GM18870 (cell line): ENCODE data around the gene CNPY2.
"Not testable (repeated sequence)": the region's sequence is repeated elsewhere in the genome, so short reads cannot be mapped to it uniquely, and the experiment has no call there.

ENCODE experiments used
- ATAC-seq: cut with Tn5 transposase; IDR thresholded peaks from one replicate; pipeline ENCODE4 v1.9.1; 2021; ENCODE audit warnings: moderate library complexity; ENCODE audit not compliant: unreplicated experiment

Gene CNPY2

DNA sequence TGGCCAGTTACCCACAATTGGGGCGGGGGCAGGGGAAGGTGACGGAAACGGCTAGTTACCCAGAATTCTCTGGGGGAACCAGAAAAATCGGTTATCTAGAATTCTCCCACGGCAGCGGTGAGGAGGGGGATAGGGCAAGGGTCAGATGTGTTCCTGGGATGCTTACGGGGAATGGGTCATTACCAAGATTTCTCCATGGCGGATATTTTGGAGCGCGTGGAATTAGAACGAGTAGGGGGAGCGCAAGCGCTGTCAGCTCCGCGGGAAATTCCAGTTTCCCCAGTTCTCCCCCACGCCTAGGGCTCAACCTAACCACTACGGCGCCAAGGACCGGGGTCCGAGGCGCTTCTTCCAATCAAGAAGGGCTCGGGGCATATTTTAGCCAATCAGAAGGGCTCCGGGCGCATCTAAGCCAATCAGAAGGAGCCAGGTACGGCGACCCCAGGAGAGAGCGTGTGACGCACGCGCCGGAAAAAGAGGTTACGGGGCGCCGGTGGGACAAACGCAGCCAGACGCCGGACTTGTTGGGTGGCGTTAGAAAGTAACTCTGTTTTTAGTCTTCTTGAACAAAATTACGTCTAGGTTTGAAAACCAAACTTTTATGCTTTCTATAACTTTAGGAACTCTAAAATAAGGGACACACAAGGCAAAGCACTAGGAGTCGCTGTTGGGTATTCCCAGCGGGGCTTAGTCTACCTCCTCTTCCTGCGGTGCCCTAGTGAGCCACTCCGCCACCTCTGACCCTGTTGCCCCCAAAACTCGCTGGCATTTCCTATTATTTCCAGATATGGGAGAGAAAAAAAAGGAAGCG is 18.1 kb upstream of the CNPY2 start, which contains the start of gene PAN2:
Gene PAN2 (minus strand): TSS at position 322 of the 811 bp plus-strand sequence. CDS start 906 bp downstream, outside the sequence.
- ATAC-seq = peak; percentile 88

DNA sequence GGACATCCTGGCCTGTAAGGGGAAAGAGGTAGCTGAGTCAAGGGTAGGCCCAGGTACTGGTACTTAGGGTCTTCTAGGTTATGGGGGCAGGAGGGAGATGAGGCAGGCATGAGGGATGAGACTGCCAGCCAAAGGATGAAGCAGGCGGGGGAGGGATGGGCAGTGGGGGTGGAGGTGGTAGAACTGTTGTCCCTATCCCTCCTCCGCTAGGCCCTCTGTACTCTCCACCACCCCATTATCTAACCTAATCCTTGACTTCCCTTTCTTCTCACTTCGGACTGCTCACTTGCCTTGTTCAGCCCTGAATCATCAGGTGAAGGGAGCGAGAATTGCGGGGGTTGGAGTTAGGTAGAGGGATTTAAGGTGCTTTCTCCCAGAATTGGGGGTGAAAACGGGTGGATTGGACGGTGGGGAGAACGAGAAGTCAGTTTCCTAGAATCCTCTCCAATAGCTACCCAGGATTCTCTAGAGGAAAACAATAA is 17.4 kb upstream of the CNPY2 start:
- ATAC-seq = no peak

- no peak for ATAC-seq
Observed at GRCh38 chr12:56332512-56333196, 16.9 kb upstream of the CNPY2 start.

DNA sequence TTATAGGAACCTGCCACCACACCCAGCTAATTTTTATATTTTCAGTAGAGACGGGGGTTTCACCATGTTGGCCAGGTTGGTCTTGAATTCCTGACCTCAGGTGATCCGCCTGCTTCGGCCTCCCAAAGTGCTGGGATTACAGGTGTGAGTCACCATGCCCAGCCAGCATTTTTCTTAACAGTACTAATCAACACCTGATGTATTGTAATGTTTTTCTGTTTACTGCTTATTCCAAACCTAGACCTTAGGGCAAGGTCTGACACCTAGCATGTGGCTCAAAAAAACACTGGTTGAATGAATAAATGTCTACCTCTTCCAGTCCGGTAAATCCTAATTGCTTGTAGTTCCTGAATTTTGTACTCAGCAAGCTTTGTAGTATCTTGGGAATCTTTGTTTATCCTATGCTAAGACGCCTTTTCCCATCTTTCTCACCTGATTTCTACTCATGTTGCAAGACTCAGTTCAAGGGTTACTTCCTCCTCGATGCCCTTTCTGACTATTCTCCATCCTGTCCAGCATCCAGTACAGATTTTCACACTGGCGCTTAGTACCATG is 15.2 kb upstream of the CNPY2 start:
- ATAC-seq = no peak

DNA sequence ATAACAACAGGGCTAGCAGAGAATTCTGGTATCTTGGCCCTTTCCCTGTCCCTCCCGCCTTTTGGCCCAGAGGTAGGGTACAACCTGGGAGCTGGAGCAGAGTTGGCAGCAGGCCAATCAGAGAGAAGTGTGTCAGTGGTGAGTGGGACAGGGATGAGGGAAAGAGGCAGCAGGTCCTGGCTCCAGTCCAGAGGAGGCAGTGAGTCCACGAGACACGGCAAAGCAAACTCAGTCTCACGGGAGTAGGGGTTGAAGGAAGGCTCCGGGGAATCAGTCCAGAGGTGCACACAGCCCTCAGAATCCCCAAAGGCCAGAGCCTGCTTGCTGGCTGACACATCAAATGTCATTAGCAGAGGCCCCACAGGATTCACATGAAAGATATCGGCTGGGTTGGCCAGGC is 10.7 kb upstream of the CNPY2 start:
- ATAC-seq = no peak

GRCh38 chr12:56326126-56326525 is 10.3 kb upstream of the CNPY2 start:
- no peak for ATAC-seq

GRCh38 chr12:56324206-56324605 is 8.4 kb upstream of the CNPY2 start:
- ATAC-seq = no peak

GRCh38 chr12:56321610-56322009 is 5.8 kb upstream of the CNPY2 start:
- not testable (repeated sequence) for ATAC-seq

- ATAC-seq = no peak
Observed at GRCh38 chr12:56321027-56321426, 5.2 kb upstream of the CNPY2 start.

GRCh38 chr12:56317675-56318074 is 1.9 kb upstream of the CNPY2 start:
- ATAC-seq = no peak

GRCh38 chr12:56315249-56315621 is 553 bp downstream of the CNPY2 start:
- no peak for ATAC-seq

- ATAC-seq = no peak
Observed at GRCh38 chr12:56311003-56311402, 4.8 kb downstream of the CNPY2 start.

DNA sequence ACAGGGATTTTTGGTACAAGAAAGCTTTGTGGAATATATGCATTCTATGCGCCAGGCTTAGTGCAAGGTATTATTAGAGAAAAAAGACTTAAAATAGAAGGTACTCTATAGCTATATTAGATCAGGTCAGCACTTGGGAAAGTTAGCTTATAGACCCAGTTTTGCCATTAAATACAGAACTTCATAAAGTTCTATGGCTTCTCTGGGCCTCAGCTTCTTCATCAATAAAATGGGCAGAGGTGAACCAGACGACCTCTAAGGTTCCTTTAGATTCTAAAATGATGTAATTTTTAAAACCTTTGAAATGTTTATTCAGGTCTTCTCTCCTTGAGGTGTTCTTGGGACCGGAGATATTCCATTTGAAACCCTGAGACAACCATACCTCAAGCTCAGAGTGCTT is 7.1 kb downstream of the CNPY2 start:
- ATAC-seq = no peak

DNA sequence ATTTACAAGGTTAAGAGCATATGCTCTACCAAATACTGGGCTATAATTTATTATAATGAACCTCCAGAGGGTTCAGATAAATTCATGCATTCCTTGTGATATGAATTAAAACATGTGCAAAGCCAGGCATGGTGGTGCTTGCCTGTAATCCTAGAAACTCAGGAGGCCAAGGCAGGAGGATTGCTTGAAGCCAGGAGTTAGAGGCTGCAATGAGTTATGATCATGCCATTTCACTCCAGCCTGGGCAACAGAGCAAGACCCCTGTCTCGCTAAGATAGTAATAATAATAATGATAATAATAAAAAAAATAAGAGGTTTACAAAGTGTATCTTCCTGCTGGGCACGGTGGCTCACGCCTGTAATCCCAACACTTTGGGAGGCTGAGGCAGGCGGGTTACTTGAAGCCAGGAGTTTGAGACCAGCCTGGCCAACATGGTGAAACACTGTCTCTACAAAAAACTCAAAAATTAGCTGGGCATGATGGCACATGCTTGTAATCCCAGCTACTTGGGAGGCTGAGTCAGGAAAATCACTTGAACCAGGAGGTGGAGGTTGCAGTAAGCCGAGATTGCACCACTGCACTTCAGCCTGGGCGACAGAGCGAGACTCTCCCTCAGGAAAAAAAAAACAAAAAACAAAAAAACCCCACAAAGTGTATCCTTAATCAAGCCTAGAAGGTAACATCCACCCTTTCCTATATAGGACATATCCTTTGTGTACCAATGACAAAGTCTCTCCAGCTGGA is 8.4 kb downstream of the CNPY2 start:
- no peak for ATAC-seq

DNA sequence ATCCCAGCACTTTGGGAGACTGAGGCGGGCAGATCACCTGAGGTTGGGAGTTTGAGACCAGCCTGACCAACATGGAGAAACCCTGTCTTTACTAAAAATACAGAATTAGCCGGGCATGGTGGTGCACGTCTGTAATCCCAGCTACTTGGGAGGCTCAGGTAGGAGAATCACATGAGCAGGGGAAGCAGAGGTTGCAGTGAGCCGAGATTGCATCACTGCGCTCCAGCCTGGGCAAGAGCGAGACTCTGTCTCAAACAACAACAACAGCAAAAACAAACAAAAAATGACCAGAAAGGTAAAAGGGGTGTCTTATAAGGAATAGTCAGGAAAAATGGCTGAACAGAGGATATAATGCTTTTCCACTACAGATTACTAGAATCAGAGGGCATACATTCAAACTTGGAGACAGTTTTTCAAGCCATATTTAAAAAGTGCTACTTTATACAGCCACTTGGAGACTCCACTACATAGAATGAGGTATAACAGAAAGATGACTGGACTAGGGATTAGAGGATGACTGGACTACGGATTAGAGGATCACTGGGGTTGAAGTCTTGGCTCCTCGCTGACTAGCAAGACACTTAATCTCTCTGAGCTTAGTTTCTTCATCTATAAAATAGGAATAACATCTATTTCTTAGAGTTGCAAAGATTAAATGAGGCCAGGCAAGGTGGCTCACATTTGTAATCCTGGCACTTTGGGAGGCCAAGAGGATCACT is 10.8 kb downstream of the CNPY2 start:
- no peak for ATAC-seq

- ATAC-seq = no peak
Observed at GRCh38 chr12:56304276-56304675, 11.5 kb downstream of the CNPY2 start.

- peak; percentile 0 for ATAC-seq
Observed at GRCh38 chr12:56300644-56301464, 14.9 kb downstream of the CNPY2 start.

- ATAC-seq = peak; percentile 82
Observed at GRCh38 chr12:56299853-56300643, 15.7 kb downstream of the CNPY2 start, which contains the start of gene CS. TSS of gene CS (minus strand) at chr12:56300330. CDS start at chr12:56300201, 129 bp downstream.
